Activated CD8-positive, alpha-beta T cell treated with anti-CD3 and anti-CD28 coated beads for 36 hours (primary cell): ENCODE measurements around the gene MMP28. TPM values are rescaled to one million over a fixed set of nuclear protein-coding genes. Genes with fewer than 3 reads are reported as not detected.

Experiments
- ATAC-seq: fragments of 200-7000 bp; cut with Tn5 transposase; one replicate; pipeline ENCODE4 v1.10.0; 2021; ENCODE audit warnings: mild to moderate bottlenecking, moderate library complexity
- CTCF ChIA-PET: fragments of 350-600 bp; sonication (Branson Sonifier 250); formaldehyde crosslinking; loops from one replicate; lab custom pipeline; 2021; ENCODE audit warnings: antibody characterized with exemption; lab: Charles Lee
- POLR2A ChIA-PET: fragments of 350-600 bp; sonication (Branson Sonifier 250); formaldehyde crosslinking; loops from one replicate; lab custom pipeline; 2021; ENCODE audit warnings: antibody characterized with exemption; lab: Charles Lee
- DNase-seq: peaks from one replicate; pipeline ENCODE4 v3.0.0-alpha.2; 2020
- H3K27ac Mint-ChIP-seq: one replicate; pipeline ENCODE4 v1.8.0; 2021; ENCODE audit warnings: mild to moderate bottlenecking, mixed read lengths
- H3K27me3 Mint-ChIP-seq: one replicate; pipeline ENCODE4 v1.8.0; 2021; ENCODE audit warnings: mixed read lengths
- H3K36me3 Mint-ChIP-seq: one replicate; pipeline ENCODE4 v1.8.0; 2021; ENCODE audit warnings: low read depth, mixed read lengths
- H3K4me1 Mint-ChIP-seq: one replicate; pipeline ENCODE4 v1.8.0; 2021; ENCODE audit warnings: low read depth, mixed read lengths
- H3K4me3 Mint-ChIP-seq: one replicate; pipeline ENCODE4 v1.8.0; 2021; ENCODE audit warnings: mild to moderate bottlenecking, moderate library complexity, mixed read lengths
- H3K9me3 Mint-ChIP-seq: one replicate; pipeline ENCODE4 v1.8.0; 2021; ENCODE audit warnings: mixed read lengths
- intact Hi-C: fragments of 100-400 bp; cut with micrococcal nuclease; formaldehyde crosslinking; loops from one replicate; pipeline ENCODE4 v1.10.0; 2022
- total RNA-seq, 2 experiments: library from RNA; stranded (reverse); gene quantifications; one replicate each; pipeline ENCODE4 v1.2.3, GENCODE V29; 2021
- TF ChIP-seq, protein P1 (sequence below): fragments of 200-600 bp; IDR thresholded peaks from one replicate; pipeline ENCODE4 v1.8.0; 2022; ENCODE audit warnings: antibody characterized with exemption, mild to moderate bottlenecking

The MMP28 gene
- total RNA-seq, 2 experiments from 2014 or later = 0.41 TPM; not detected in 1

DNA sequence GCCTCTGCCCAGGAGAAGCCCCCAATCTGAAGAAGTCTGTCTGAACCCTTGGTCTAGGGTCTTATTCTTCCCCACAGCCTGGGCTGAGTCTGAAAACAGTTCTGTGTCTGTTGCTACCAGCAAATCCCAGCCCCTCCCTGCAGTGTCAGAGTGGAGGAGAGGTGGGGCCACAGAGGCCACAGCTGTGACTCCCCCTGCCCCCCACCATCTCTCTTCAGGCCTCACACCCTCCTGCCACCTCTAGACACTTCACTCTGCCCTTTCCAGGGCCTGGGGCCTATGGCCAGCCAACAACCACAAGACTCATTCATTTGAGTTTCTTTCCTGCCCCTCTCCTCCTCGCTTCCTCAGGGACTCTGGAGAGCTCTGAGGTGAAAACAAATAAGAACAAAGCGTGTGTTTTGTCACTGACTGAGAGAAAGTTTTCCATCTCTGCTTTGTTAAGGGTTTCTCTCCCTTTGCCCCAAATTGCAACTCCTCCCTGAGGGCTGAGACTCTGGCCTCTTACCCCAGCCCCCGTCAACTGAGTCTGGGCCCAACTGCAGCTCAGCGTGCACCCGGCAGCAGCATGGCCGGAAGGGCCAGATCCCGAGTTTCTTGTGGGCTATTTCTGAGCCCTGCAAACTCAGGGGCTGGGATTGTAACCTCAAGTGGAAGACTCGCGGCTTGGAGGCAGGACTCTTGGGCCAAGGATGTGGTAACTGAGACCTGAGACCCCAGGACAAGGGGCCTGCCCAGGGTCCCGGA lies 21.6 kb downstream of the MMP28 start:
- CTCF ChIA-PET = interaction anchor here (3.0 kb wide), 1 partner anchor 10 kb away, joined by 15 read pairs; no protein-coding TSS in a partner anchor
- Mint-ChIP-seq H3K27ac (no peak overlapping the region), H3K36me3 (no peaks in the 10 kb centered on the region), H3K4me1 (no peaks in the 10 kb centered on the region), H3K27me3 (peaks cover 6% of the 10 kb centered on the region), H3K4me3 (no peak overlapping the region), H3K9me3 (no peaks in the 10 kb centered on the region)
- intact Hi-C loops = no loop called here
- no peak for DNase-seq
- TF ChIP-seq, protein P1, sequence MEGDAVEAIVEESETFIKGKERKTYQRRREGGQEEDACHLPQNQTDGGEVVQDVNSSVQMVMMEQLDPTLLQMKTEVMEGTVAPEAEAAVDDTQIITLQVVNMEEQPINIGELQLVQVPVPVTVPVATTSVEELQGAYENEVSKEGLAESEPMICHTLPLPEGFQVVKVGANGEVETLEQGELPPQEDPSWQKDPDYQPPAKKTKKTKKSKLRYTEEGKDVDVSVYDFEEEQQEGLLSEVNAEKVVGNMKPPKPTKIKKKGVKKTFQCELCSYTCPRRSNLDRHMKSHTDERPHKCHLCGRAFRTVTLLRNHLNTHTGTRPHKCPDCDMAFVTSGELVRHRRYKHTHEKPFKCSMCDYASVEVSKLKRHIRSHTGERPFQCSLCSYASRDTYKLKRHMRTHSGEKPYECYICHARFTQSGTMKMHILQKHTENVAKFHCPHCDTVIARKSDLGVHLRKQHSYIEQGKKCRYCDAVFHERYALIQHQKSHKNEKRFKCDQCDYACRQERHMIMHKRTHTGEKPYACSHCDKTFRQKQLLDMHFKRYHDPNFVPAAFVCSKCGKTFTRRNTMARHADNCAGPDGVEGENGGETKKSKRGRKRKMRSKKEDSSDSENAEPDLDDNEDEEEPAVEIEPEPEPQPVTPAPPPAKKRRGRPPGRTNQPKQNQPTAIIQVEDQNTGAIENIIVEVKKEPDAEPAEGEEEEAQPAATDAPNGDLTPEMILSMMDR = no peak
- POLR2A ChIA-PET = interaction anchor here (1.9 kb wide), 1 partner anchor 8 kb away, joined by 4 read pairs; no protein-coding TSS in a partner anchor
- no peak for ATAC-seq

DNA sequence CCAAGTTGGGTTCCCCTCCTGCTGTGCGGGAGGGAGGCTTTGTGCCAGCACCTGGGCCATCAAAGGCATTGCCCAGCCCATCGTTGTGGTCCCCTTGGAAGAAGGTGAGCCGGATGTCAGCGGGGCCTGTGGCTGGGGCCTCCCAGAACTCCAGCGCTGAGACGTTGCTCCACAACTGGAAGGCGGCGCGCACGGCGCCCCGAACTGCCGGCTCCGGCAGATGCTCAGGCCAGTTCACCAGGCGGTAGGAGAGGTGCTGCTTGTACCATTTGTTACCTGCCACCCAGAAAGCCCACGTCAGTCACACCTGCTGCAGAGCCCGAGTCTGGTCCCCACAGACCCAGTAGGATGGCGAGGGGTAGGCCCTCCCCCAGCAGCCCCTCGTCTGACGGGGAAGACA lies 22.3 kb downstream of the MMP28 start:
- Mint-ChIP-seq H3K36me3 (no peaks in the 10 kb centered on the region), H3K4me1 (no peaks in the 10 kb centered on the region)

DNA sequence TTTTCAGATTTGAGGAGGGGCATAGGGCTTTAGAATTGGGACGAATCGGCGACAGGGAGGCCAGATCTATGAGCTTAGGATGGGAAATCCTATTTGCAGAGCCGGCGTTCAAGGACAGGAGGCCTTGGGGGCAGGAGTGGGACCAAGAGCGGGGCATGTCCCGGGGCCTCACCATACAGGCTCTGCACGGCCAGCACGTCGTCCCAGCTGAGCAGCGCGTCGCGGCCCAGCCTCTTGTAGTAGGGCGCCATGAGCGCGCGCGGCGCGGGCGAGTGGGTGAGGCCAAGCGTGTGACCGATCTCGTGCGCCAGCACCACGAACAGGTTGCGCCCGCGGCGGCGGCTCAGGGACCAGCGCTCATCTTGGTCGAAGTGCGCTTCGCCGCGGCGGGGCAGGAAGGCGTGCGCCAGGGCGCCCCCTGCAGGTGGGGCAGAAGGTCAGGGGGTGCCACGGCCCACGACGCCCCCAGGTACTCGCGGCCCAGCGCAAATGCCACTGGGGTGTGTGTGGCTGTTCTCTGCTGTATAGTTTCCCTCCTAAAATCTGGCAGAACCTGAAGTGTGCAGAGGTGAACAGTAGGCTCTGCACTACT lies 25.4 kb downstream of the MMP28 start:
- H3K27ac Mint-ChIP-seq = no peak overlapping the region
- no peak overlapping the region for H3K4me3 Mint-ChIP-seq
- ATAC-seq (no peak), DNase-seq (no peak)
- H3K36me3 Mint-ChIP-seq = no peaks in the 10 kb centered on the region
- peaks cover 3% of the 10 kb centered on the region for H3K4me1 Mint-ChIP-seq
- H3K9me3 Mint-ChIP-seq = no peaks in the 10 kb centered on the region
- peaks cover 3% of the 10 kb centered on the region for H3K27me3 Mint-ChIP-seq
- CTCF ChIA-PET = interaction anchor here (1.1 to 10.2 kb wide), 4 partner anchors 10 to 37 kb away, joined by 4 to 292 read pairs (median 7); partner anchors contain the start of gene TAF15
- POLR2A ChIA-PET = no interaction called here
- intact Hi-C loops = no loop called here
- TF ChIP-seq, protein P1 = peak; percentile 37

More for the DNA sequence above, 22.3 kb downstream of the MMP28 start:
- POLR2A ChIA-PET = interaction anchor here (1.9 kb wide), 1 partner anchor 8 kb away, joined by 4 read pairs; no protein-coding TSS in a partner anchor
- no peaks in the 10 kb centered on the region for H3K9me3 Mint-ChIP-seq
- intact Hi-C loops = no loop called here
- CTCF ChIA-PET = interaction anchor here (1.8 to 10.2 kb wide), 2 partner anchors 9 to 34 kb away, joined by 5 to 292 read pairs; partner anchors contain the start of gene TAF15
- DNase-seq = no peak
- H3K27me3 Mint-ChIP-seq = peaks cover 6% of the 10 kb centered on the region
- TF ChIP-seq, protein P1 = no peak
- no peak for ATAC-seq
- H3K4me3 Mint-ChIP-seq = no peak overlapping the region
- H3K27ac Mint-ChIP-seq = no peak overlapping the region

DNA sequence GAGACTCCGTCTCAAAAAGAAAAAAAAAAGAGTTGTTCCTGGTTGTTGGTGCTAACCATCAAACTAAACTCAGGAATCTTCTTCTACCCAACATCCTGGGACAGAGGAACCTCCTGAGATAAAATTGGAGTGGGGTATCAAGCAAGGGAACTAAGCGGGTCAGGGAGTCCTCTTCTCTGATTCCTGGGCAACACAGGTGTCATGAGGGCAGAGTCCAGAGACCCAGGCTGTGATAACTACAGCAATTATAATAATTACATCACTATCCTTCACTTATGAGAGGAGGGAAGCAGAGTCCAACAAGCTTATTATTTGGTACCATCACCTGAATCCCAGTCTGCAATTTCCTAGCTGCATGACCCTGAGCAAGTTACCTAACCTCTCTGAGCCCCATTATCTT lies 26.6 kb downstream of the MMP28 start:
- POLR2A ChIA-PET = interaction anchor here (1.2 to 1.4 kb wide), 2 partner anchors 40 to 48 kb away, joined by 3 to 7 read pairs; partner anchors contain the start of gene TAF15
- Mint-ChIP-seq H3K4me3 (no peak overlapping the region), H3K27me3 (peaks cover 1% of the 10 kb centered on the region), H3K4me1 (peaks cover 10% of the 10 kb centered on the region), H3K36me3 (no peaks in the 10 kb centered on the region), H3K27ac (no peak overlapping the region), H3K9me3 (no peaks in the 10 kb centered on the region)
- no peak for ATAC-seq
- CTCF ChIA-PET = interaction anchor here (1.5 to 10.2 kb wide), 4 partner anchors 20 to 38 kb away, joined by 3 to 292 read pairs (median 44); partner anchors contain the start of gene TAF15
- DNase-seq = no peak
- intact Hi-C loops = no loop called here
- TF ChIP-seq, protein P1 = no peak
